MM.1S (cell line): ENCODE measurements around the gene ASPDH.

Experiments
- CTCF ChIP-seq: fragments of 300-600 bp; sonication (generic); IDR thresholded peaks from 2 replicates; pipeline ENCODE4 v1.5.1; 2016; ENCODE audit warnings: antibody characterized with exemption, low read length, mixed read lengths
- EZH2 ChIP-seq: fragments of 300-600 bp; sonication (generic); optimal IDR thresholded peaks from 2 replicates; pipeline ENCODE3; 2017; ENCODE audit warnings: low read depth, mild to moderate bottlenecking, antibody characterized with exemption, low read length, mixed read lengths
- EZH2phosphoT487 ChIP-seq: fragments of 300-600 bp; sonication (generic); IDR thresholded peaks from 2 replicates; pipeline ENCODE4 v1.6.1; 2018; ENCODE audit warnings: antibody characterized with exemption, low read length

GRCh38 chr19:50510121-50510670, 3.5 kb downstream of the ASPDH start:
- TF ChIP-seq CTCF (no peak), EZH2 (no peak), EZH2phosphoT487 (no peak)
